Gastrocnemius medialis (tissue), 4 donors: ENCODE measurements around the gene KCNJ15. TPM values are rescaled to one million over a fixed set of nuclear protein-coding genes. Genes with fewer than 3 reads are reported as not detected.

Source experiments
- ATAC-seq, 2 donors: fragments of 150-250 bp; one replicate each; pipeline ENCODE4 v1.9.1; 2016
- DNase-seq, 2 donors: peaks; one replicate each; pipeline ENCODE4 v3.0.0-alpha.2; 2019
- H3K27ac ChIP-seq, 4 donors: fragments of 200-600 bp; sonication (generic); 1 replicate in 1 of 4; 2 replicates in 3 of 4; pipeline ENCODE4 v1.5.1; 2016 to 2018; ENCODE audit warnings: mild to moderate bottlenecking in 2 of 4, moderate library complexity in 1 of 4
- H3K27me3 ChIP-seq, 3 donors: fragments of 200-600 bp; sonication (generic) in 2 of 3; 1 replicate in 1 of 3; 2 replicates in 2 of 3; pipeline versions ENCODE4 v1.5.1 to v1.6.0; 2016 to 2019; ENCODE audit warnings: mild to moderate bottlenecking in 1 of 3, moderate library complexity in 1 of 3
- H3K36me3 ChIP-seq, 2 donors: fragments of 200-600 bp; sonication (generic) in 1 of 2; one replicate each; pipeline ENCODE4 v1.5.1; 2017 to 2018
- H3K4me1 ChIP-seq, 2 donors: fragments of 200-600 bp; sonication (generic) in 1 of 2; one replicate each; pipeline ENCODE4 v1.5.1; 2016 to 2017; ENCODE audit warnings: mild to moderate bottlenecking in 2 of 2
- H3K4me3 ChIP-seq, 4 donors: fragments of 200-600 bp; sonication (generic) in 3 of 4; 1 replicate in 1 of 4; 2 replicates in 3 of 4; pipeline ENCODE4 v1.5.1; 2016 to 2019; ENCODE audit warnings: mild to moderate bottlenecking in 2 of 4
- H3K9me3 ChIP-seq, 3 donors: fragments of 200-600 bp; sonication (generic) in 2 of 3; 1 replicate in 1 of 3; 2 replicates in 2 of 3; pipeline ENCODE4 v1.5.1; 2016 to 2019
- CTCF ChIP-seq, 5 experiments: fragments of 450-650 bp in 3 of 5; fragments of 200-600 bp in 2 of 5; sonication (generic) in 2 of 5; IDR thresholded peaks in 4 of 5; conservative IDR thresholded peaks in 1 of 5; 1 replicate in 4 of 5; 2 replicates in 1 of 5; pipeline ENCODE4 v1.5.1; 2016 to 2019; ENCODE audit warnings: antibody characterized with exemption in 5 of 5, mild to moderate bottlenecking in 3 of 5, moderate library complexity in 3 of 5
- POLR2A ChIP-seq, 2 donors: fragments of 450-650 bp; IDR thresholded peaks; one replicate each; pipeline ENCODE4 v1.6.1; 2017; ENCODE audit warnings: antibody characterized with exemption in 2 of 2, mild to moderate bottlenecking in 2 of 2, moderate library complexity in 2 of 2
- in situ Hi-C, 4 donors: fragments of 200-750 bp; cut with MboI; loops; one replicate each; pipeline versions ENCODE4 v1.15.0 to v1.8.0; 2017; ENCODE audit warnings: low sequenced_read_pairs in 4 of 4
- intact Hi-C: fragments of 100-400 bp; cut with DNase I; formaldehyde crosslinking; loops from one replicate; pipeline ENCODE4 v1.15.1; 2023; ENCODE audit warnings: low total_unique reads
- total RNA-seq, 4 donors: library from RNA; depleted of rRNA; stranded (reverse); fragments of >200 nt; gene quantifications; one replicate each; pipeline versions ENCODE4 v1.1.0 to v1.2.3, GENCODE V29; 2016

The KCNJ15 gene
- total RNA-seq, 4 donors from 2014 or later: 0.24 to 1.5 (median 0.37) TPM

GRCh38 chr21:38310646-38311485, 54.1 kb downstream of the KCNJ15 start:
- in situ Hi-C loops: no loop called here
- Histone ChIP-seq H3K9me3 (no peaks in the 10 kb centered on the region), H3K27ac (no peak overlapping the region), H3K36me3 (no peaks in the 10 kb centered on the region), H3K4me3 (no peak overlapping the region), H3K27me3 (no peaks in the 10 kb centered on the region), H3K4me1 (no peaks in the 10 kb centered on the region)
- no peak for ATAC-seq
- intact Hi-C loops: no loop called here
- TF ChIP-seq CTCF (IDR thresholded peaks at IDR 0.05 in 4 of 5, conservative IDR thresholded peaks at IDR 0.05 in 1 of 5) (no peak), POLR2A (IDR thresholded peaks at IDR 0.05) (no peak)
- DNase-seq: no peak

- Histone ChIP-seq H3K36me3 (no peaks in the 10 kb centered on the region), H3K27ac (no peak overlapping the region), H3K4me3 (no peak overlapping the region), H3K27me3 (no peaks in the 10 kb centered on the region), H3K4me1 (no peaks in the 10 kb centered on the region), H3K9me3 (no peaks in the 10 kb centered on the region)
- TF ChIP-seq POLR2A (IDR thresholded peaks at IDR 0.05): no peak
- no peak for TF ChIP-seq CTCF (IDR thresholded peaks at IDR 0.05 in 4 of 5, conservative IDR thresholded peaks at IDR 0.05 in 1 of 5)
- DNase-seq: no peak
- intact Hi-C loops: no loop called here
- ATAC-seq: no peak
- in situ Hi-C loops: no loop called here
Measured at GRCh38 chr21:38311765-38312164, 55.0 kb downstream of the KCNJ15 start.

- Histone ChIP-seq H3K27me3 (no peaks in the 10 kb centered on the region), H3K27ac (no peak overlapping the region), H3K36me3 (no peaks in the 10 kb centered on the region), H3K4me1 (no peaks in the 10 kb centered on the region), H3K9me3 (no peaks in the 10 kb centered on the region), H3K4me3 (no peak overlapping the region)
- in situ Hi-C loops: no loop called here
- no peak for TF ChIP-seq POLR2A (IDR thresholded peaks at IDR 0.05)
- TF ChIP-seq CTCF (IDR thresholded peaks at IDR 0.05 in 4 of 5, conservative IDR thresholded peaks at IDR 0.05 in 1 of 5): no peak
- DNase-seq (no peak), ATAC-seq (no peak)
- intact Hi-C loops: no loop called here
Measured at GRCh38 chr21:38312822-38313221, 56.0 kb downstream of the KCNJ15 start.

- Histone ChIP-seq H3K4me1 (no peaks in the 10 kb centered on the region), H3K36me3 (no peaks in the 10 kb centered on the region), H3K9me3 (no peaks in the 10 kb centered on the region), H3K27me3 (no peaks in the 10 kb centered on the region), H3K4me3 (no peak overlapping the region), H3K27ac (no peak overlapping the region)
- in situ Hi-C loops (no loop called here), intact Hi-C loops (no loop called here)
- ATAC-seq (no peak), DNase-seq (no peak)
- no peak for TF ChIP-seq POLR2A (IDR thresholded peaks at IDR 0.05)
- no peak for TF ChIP-seq CTCF (IDR thresholded peaks at IDR 0.05 in 4 of 5, conservative IDR thresholded peaks at IDR 0.05 in 1 of 5)
Measured at GRCh38 chr21:38314558-38314957, 57.8 kb downstream of the KCNJ15 start.
